Measurements from ENCODE around the gene YTHDF1. TPM values are rescaled to one million over a fixed set of nuclear protein-coding genes. Genes with fewer than 3 reads are reported as not detected.

Gene YTHDF1
- total RNA-seq, 1 donor from 2014 or later = 32.6 TPM

DNA sequence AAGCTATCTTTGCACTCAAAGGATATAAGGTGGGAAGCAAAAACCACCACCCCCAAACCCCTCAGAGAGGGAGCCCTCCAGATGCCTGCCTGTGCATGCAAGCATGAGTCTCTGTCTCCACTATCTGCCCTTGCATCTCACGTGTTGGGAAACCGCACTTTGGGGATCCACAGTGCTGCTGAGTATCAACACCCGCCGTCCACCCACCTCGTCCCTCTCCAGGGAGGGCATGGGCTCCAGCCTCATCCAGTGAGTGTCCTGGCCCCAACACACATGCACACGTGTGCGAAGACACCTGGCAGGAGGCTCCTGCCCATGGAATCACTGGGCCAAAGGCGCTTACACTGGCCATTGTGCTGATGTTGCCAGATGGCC is 3.5 kb upstream of the YTHDF1 start:
- Mint-ChIP-seq H3K27ac (no peak overlapping the region), H3K4me1 (peaks cover 15% of the 10 kb centered on the region), H3K9me3 (no peaks in the 10 kb centered on the region), H3K27me3 (peaks cover 6% of the 10 kb centered on the region), H3K4me3 (no peak overlapping the region), H3K36me3 (ENCODE audit: low read depth) (peaks cover 9% of the 10 kb centered on the region)
- intact Hi-C loops (cut with micrococcal nuclease) = no loop called here
- CTCF ChIA-PET = no interaction called here
- TF ChIP-seq, protein P1, sequence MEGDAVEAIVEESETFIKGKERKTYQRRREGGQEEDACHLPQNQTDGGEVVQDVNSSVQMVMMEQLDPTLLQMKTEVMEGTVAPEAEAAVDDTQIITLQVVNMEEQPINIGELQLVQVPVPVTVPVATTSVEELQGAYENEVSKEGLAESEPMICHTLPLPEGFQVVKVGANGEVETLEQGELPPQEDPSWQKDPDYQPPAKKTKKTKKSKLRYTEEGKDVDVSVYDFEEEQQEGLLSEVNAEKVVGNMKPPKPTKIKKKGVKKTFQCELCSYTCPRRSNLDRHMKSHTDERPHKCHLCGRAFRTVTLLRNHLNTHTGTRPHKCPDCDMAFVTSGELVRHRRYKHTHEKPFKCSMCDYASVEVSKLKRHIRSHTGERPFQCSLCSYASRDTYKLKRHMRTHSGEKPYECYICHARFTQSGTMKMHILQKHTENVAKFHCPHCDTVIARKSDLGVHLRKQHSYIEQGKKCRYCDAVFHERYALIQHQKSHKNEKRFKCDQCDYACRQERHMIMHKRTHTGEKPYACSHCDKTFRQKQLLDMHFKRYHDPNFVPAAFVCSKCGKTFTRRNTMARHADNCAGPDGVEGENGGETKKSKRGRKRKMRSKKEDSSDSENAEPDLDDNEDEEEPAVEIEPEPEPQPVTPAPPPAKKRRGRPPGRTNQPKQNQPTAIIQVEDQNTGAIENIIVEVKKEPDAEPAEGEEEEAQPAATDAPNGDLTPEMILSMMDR (IDR thresholded peaks at IDR 0.05) = no peak
- ATAC-seq (ENCODE audit: low read depth) (no peak), DNase-seq (no peak)
- POLR2A ChIA-PET = no interaction called here

DNA sequence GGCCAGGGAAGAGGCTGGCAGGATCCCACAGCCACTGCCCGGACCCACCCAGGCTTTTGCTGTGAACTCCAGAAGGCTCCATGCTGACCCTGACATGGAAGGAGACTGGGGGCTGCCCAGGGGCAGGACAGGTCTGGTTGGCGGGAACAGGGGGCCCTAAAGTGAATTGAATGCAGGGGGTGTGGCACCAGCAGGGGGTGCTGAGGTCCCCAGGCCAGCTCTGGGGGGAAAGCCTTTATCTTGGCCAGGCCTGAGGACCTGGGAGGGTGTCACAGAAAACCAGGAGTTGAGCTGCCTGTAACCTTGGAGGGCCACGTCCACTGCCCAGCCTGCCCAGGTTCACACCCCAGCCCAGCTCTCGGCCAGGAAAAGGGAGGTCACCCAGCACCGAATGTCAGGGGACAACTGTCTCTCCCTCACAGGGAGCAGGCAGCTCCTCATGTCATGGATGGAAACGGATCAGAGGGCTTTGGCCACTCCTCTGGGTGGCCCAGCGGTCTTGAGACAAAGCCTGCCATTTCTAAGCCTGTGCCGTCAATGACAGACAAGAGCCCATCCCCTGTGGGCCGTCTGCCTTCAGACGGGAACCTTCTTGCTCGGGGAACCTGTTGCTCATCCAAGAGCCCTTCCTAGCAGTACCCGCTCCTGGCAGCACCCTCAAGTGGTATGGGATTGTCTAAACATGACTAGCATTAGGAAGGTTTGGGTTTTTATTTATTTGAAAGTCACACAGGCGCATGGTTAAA is 2.9 kb upstream of the YTHDF1 start:
- ATAC-seq (ENCODE audit: low read depth) (no peak), DNase-seq (no peak)
- CTCF ChIA-PET = no interaction called here
- intact Hi-C loops (cut with micrococcal nuclease) = no loop called here
- Mint-ChIP-seq H3K9me3 (no peaks in the 10 kb centered on the region), H3K27me3 (peaks cover 6% of the 10 kb centered on the region), H3K36me3 (ENCODE audit: low read depth) (peaks cover 15% of the 10 kb centered on the region), H3K27ac (no peak overlapping the region), H3K4me1 (peaks cover 21% of the 10 kb centered on the region), H3K4me3 (no peak overlapping the region)
- POLR2A ChIA-PET = no interaction called here
- TF ChIP-seq, protein P1 (IDR thresholded peaks at IDR 0.05) = no peak

DNA sequence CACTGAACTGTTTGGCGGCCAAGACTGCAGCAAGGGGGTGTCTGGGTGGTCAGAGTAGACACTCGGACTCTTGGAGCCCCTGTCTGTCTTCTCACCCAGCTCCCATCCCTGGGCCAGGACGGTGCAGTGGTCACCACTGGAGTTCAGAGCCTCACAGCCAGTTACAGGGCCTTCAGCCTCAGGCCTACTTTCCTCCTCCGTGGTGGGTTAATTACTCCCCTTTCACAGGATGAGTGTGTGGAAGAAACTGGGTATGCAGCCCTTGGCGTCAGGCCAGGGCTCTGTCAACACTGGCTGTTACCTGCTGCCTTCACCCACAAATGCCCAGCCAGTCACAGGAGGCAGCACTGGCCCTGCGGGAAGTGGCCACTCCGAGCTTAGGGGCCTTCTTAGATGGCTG is 1.8 kb upstream of the YTHDF1 start:
- ChIA-PET POLR2A (no interaction called here), CTCF (no interaction called here)
- Mint-ChIP-seq H3K9me3 (no peaks in the 10 kb centered on the region), H3K4me3 (no peak overlapping the region), H3K4me1 (peaks cover 29% of the 10 kb centered on the region), H3K27me3 (peaks cover 4% of the 10 kb centered on the region), H3K27ac (no peak overlapping the region), H3K36me3 (ENCODE audit: low read depth) (peaks cover 25% of the 10 kb centered on the region)
- intact Hi-C loops (cut with micrococcal nuclease) = no loop called here
- DNase-seq (no peak), ATAC-seq (ENCODE audit: low read depth) (no peak)
- TF ChIP-seq, protein P1 (IDR thresholded peaks at IDR 0.05) = no peak

DNA sequence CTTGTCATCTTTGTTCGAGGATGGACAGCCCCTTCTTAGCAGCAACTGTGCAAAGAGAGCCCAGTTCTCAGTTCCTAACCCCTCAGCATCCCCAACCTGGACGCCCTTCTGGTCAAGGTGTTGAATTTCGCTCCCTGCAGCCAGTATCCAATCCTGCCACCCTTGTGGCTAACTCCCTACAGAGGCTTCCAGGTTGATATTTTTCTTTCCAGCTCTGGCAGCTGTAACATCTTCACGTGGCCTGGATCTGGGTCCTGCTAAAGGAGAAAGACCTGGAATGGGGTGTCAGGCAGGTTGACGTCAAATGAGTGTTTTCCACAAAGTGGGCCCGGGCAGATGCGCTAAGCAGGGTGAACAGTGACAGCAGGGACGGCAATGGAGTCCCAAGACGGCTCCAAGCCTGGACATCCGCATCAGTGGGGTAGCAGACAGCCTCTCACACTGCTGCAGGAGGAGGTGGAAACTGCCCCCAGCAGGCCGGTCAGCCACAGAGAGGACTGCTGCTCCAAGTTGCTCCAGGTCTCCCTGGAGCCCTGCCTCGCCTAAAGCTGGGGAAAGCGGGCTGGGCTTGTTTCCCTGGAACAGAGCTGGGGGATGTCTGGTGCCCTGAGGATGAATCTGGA is 1.0 kb upstream of the YTHDF1 start:
- H3K4me1 Mint-ChIP-seq = peaks cover 37% of the 10 kb centered on the region
- peak overlapping the region; percentile 84 for H3K27ac Mint-ChIP-seq
- ChIA-PET CTCF (no interaction called here), POLR2A (interaction anchor here (1.1 kb wide), 1 partner anchor 56 kb away, joined by 4 read pairs; the partner anchor contains the start of gene ARFGAP1)
- no peak for DNase-seq
- no peak for ATAC-seq (ENCODE audit: low read depth)
- peak overlapping the region; percentile 77 for H3K4me3 Mint-ChIP-seq
- TF ChIP-seq, protein P1 (IDR thresholded peaks at IDR 0.05) = no peak
- H3K36me3 Mint-ChIP-seq (ENCODE audit: low read depth) = peaks cover 32% of the 10 kb centered on the region
- intact Hi-C loops (cut with micrococcal nuclease) = loop anchor here (1.0 kb wide), 2 partner anchors 38 to 55 kb away; partner anchors contain the start of gene ARFGAP1
- H3K27me3 Mint-ChIP-seq = peaks cover 4% of the 10 kb centered on the region
- H3K9me3 Mint-ChIP-seq = no peaks in the 10 kb centered on the region

Data from activated B cell treated with CpG ODN at 0.5 μM for 24 hours (primary cell).